Psoas muscle (tissue), 8 donors: ENCODE data around the gene MYO9A. TPM values are rescaled to one million over a fixed set of nuclear protein-coding genes. Genes with fewer than 3 reads are reported as not detected.

ENCODE experiments used
- ATAC-seq, 4 donors: fragments of 200-7000 bp; cut with Tn5 transposase; one replicate each; pipeline ENCODE4 v1.9.1; 2020; ENCODE audit warnings: moderate library complexity in 3 of 4, mild to moderate bottlenecking in 2 of 4
- DNase-seq, 2 donors: peaks; one replicate each; pipeline ENCODE4 v3.0.0-alpha.2; 2020
- H3K27ac ChIP-seq: fragments of 200-600 bp; one replicate; pipeline ENCODE4 v1.8.0; 2022
- H3K27me3 ChIP-seq, 3 donors: fragments of 200-600 bp in 1 of 3; one replicate each; pipeline versions ENCODE4 v1.6.1 to v1.8.0; 2013 to 2022; ENCODE audit warnings: low read length in 2 of 3, mild to moderate bottlenecking in 2 of 3, moderate library complexity in 1 of 3; ENCODE audit not compliant: insufficient read depth in 3 of 3
- H3K36me3 ChIP-seq, 2 donors: fragments of 200-600 bp in 1 of 2; one replicate each; pipeline versions ENCODE4 v1.6.1 to v1.8.0; 2013 to 2022; ENCODE audit warnings: low read depth in 1 of 2, mild to moderate bottlenecking in 1 of 2, moderate library complexity in 1 of 2; ENCODE audit not compliant: insufficient read depth in 1 of 2
- H3K4me1 ChIP-seq: fragments of 200-600 bp; one replicate; pipeline ENCODE4 v1.8.0; 2022
- H3K4me3 ChIP-seq: fragments of 200-600 bp; one replicate; pipeline ENCODE4 v1.8.0; 2022; ENCODE audit warnings: mild to moderate bottlenecking
- H3K9me3 ChIP-seq: fragments of 200-600 bp; one replicate; pipeline ENCODE4 v1.8.0; 2022
- WGBS, 3 donors: extraction: QIAGEN DNeasy Blood & Tissue Kit; methylation state at CpG; one replicate each; pipeline versions ENCODE4 v1.1.6 to v1.1.7; 2013; 5-methylcytosine and 5-hydroxymethylcytosine counted together
- intact Hi-C, 2 donors: fragments of 100-400 bp; cut with DNase I; formaldehyde crosslinking; loops; one replicate each; pipeline versions ENCODE4 v1.11.0 to v1.14.2; 2022
- polyA plus RNA-seq, 3 donors: library from polyadenylated mRNA; stranded (reverse); fragments of 200-250 nt; gene quantifications; one replicate each; pipeline ENCODE4 v1.2.3, GENCODE V29; 2013
- total RNA-seq, 4 donors: library from RNA; stranded (reverse); fragmentation: NEBNext Ultra II Directional in 2 of 4; extraction: Animal tissue kit (Norgen Biotek cat#: 25700) in 2 of 4; gene quantifications; one replicate each; pipeline versions ENCODE4 v1.2.1 to v1.2.4, GENCODE V29; 2021 to 2023
- TF ChIP-seq, protein P1 (sequence below): fragments of 200-600 bp; IDR thresholded peaks from one replicate; pipeline ENCODE4 v1.8.0; 2022; ENCODE audit warnings: antibody characterized with exemption
- donor health status: healthy with polysubstance abuse.
- donor health status: DM: no; HTN: no; CAD: no; lungs with moderate emphysema.
- donor health status: Bipolar disorder and iron deficiency.
- donor health status: healthy.
- donor health status: DM: yes; HTN: yes; CAD: no.
- donor health status: DM: no; HTN: no; CAD: no.
- donor health status: DM: no; HTN: no; CAD: no.
- donor health status: DM: yes; HTN: yes; CAD: no.

Gene MYO9A
- total and polyA plus RNA-seq, 7 donors: 3.4 to 28.4 (median 23.0) TPM

DNA sequence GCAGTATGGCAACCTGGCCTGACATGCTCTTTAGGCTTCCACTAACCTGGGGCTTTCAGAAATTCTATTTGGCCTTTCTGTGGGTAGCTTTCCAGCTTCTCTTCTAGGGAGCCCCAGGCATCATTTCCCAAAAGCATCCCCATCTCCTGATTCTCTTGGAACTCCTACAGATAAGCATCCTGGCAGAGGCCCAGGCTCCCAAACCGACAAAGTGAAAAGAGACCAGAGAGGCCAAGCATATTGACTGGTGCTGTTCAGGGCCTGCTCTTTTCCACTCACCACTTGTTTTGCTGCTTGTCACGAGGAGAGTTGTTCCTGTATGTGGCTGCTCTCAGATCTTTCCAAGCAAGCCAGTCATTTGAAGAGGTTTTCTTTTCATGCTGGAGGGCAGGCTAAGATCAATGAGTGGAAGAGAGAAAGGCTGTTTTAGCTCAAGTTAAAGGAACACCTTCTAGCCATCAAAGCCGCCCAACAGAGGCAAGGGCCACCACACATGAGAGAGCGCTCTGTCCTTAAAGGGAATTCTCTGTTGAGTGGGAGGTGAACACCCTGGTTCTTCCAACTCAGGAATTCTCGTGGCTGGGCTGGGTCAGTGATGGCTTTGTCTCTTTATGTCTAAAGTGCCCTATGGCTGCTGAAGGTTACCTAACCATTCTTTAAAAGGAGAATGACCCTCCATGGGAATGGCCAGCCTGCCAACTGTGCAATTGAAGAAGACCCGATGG is 338.7 kb downstream of the MYO9A start:
- TF ChIP-seq, protein P1, sequence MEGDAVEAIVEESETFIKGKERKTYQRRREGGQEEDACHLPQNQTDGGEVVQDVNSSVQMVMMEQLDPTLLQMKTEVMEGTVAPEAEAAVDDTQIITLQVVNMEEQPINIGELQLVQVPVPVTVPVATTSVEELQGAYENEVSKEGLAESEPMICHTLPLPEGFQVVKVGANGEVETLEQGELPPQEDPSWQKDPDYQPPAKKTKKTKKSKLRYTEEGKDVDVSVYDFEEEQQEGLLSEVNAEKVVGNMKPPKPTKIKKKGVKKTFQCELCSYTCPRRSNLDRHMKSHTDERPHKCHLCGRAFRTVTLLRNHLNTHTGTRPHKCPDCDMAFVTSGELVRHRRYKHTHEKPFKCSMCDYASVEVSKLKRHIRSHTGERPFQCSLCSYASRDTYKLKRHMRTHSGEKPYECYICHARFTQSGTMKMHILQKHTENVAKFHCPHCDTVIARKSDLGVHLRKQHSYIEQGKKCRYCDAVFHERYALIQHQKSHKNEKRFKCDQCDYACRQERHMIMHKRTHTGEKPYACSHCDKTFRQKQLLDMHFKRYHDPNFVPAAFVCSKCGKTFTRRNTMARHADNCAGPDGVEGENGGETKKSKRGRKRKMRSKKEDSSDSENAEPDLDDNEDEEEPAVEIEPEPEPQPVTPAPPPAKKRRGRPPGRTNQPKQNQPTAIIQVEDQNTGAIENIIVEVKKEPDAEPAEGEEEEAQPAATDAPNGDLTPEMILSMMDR: no peak
- ATAC-seq: no peak
- intact Hi-C loops: no loop called here
- H3K4me3 ChIP-seq: no peak overlapping the region
- peaks cover 0 to 5% of the 10 kb centered on the region in 2 donors for H3K36me3 ChIP-seq
- H3K27me3 ChIP-seq: peaks cover 0 to 2% (median 0%) of the 10 kb centered on the region in 3 donors
- WGBS, 3 donors: 87 to 92% (median 90%) methylated on average over 6 of the region's 6 CpGs
- H3K27ac ChIP-seq: no peak overlapping the region
- H3K4me1 ChIP-seq: peaks cover 6% of the 10 kb centered on the region
- H3K9me3 ChIP-seq: no peaks in the 10 kb centered on the region
- no peak for DNase-seq

DNA sequence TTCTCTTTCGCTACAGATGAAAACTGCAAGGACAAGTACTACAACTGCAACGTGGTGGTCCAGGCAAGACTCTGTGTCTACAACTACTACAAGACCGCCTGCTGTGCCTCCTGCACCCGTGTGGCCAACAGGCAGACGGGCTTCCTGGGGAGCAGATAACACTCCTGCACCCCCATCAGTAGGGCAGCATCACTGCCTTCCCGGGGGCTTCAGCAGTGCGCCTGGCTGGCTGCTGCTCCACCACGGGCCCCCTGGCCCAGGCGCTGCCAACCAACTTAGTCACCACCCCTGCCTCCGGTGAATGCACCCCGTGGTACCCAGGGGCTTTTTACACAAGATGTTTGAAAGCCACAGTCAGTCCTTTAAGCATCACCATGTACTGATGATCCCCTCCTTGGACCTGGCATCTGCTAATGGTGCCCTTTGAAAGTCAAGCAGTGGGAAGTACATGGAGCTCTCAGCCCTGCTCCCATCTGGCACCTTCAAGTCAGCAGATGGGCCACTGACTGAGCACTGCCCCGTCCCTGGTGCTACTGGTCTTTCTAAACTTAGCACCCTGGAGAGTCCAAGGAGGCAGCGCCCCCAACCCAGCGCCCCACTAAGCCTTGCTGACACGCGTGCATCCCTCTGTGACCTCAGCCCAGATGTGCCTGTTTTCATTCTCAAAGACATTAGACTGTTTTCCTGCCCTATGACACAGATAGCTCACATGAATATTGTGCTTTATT is 340.6 kb downstream of the MYO9A start:
- Histone ChIP-seq H3K4me3 (no peak overlapping the region), H3K4me1 (peaks cover 6% of the 10 kb centered on the region), H3K9me3 (no peaks in the 10 kb centered on the region), H3K36me3 (peaks cover 0 to 5% of the 10 kb centered on the region in 2 donors), H3K27ac (no peak overlapping the region), H3K27me3 (peaks cover 0 to 2% (median 0%) of the 10 kb centered on the region in 3 donors)
- TF ChIP-seq, protein P1: no peak
- ATAC-seq (no peak), DNase-seq (no peak)
- intact Hi-C loops: no loop called here
- 83 to 85% (median 85%) methylated on average over 16 of the region's 16 CpGs for WGBS, 3 donors

DNA sequence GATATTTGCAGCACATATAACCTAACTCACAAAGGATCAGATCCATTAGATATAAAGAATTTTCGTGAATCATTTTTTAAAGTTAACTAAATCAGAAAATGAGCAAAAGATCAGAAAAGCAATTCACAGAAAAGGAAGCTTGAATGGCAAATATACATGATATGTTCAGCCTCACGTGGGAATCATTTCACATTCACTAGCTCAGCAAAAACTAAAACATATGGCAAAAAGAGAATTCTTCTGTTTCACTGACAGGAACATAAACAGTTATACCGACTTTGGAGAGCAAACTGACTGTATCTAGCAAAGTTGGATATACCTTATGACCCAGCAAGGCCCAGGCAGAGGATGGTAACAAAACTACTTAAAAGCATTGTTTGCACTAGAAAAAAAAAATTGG is 341.6 kb downstream of the MYO9A start:
- 69 to 76% (median 71%) methylated on average over 3 of the region's 3 CpGs for whole genome bisulfite sequencing, 3 donors
- Histone ChIP-seq H3K36me3 (peaks cover 0 to 5% of the 10 kb centered on the region in 2 donors), H3K4me3 (no peak overlapping the region), H3K27me3 (no peaks in the 10 kb centered on the region), H3K27ac (no peak overlapping the region), H3K9me3 (no peaks in the 10 kb centered on the region), H3K4me1 (peaks cover 6% of the 10 kb centered on the region)
- ATAC-seq: no peak
- DNase-seq: no peak
- TF ChIP-seq, protein P1: no peak
- intact Hi-C loops: no loop called here

DNA sequence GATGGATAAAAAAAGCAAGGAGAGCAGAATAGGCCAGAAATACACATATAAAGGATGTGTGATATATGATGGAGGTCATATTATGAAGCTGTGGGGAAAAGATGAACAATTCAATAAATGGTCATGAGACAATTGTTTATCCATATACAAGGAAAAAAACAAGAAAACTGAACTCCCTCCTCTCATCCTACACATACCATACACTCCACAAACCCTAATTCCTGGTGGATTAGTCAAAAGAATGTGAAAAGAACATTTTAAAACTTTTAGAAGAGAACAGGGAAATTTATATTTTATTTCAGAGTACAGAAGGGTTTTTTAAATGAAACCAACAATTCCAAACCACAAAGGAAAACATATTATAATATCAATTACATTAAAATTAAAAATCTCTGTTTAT is 342.1 kb downstream of the MYO9A start:
- Histone ChIP-seq H3K9me3 (no peaks in the 10 kb centered on the region), H3K4me1 (peaks cover 6% of the 10 kb centered on the region)

More for the DNA sequence above, 342.1 kb downstream of the MYO9A start:
- TF ChIP-seq, protein P1: no peak
- Histone ChIP-seq H3K36me3 (peaks cover 0 to 5% of the 10 kb centered on the region in 2 donors), H3K27me3 (no peaks in the 10 kb centered on the region), H3K4me3 (no peak overlapping the region), H3K27ac (no peak overlapping the region)
- intact Hi-C loops: no loop called here
- DNase-seq (no peak), ATAC-seq (no peak)
